ENCODE results near the gene EZR. TPM values are rescaled to one million over a fixed set of nuclear protein-coding genes. Genes with fewer than 3 reads are reported as not detected.

EZR gene
- polyA plus RNA-seq, 4 donors: 172 to 755 (median 479) TPM

GRCh38 chr6:158751921-158752320 is 67.2 kb downstream of the EZR start:
- Histone ChIP-seq H3K9me3 (ENCODE audit: control insufficient read depth in 2 of 2, insufficient read depth in 1 of 2, low read depth in 1 of 2, low read length in 1 of 2) (peaks cover 0 to 8% of the 10 kb centered on the region in 2 donors), H3K36me3 (ENCODE audit: control insufficient read depth in 3 of 3, insufficient read depth in 2 of 3, low read depth in 1 of 3, low read length in 3 of 3) (peaks cover 0 to 10% (median 0%) of the 10 kb centered on the region in 3 donors), H3K27me3 (ENCODE audit: control insufficient read depth in 3 of 3, insufficient read depth in 3 of 3, low read length in 3 of 3) (no peaks in the 10 kb centered on the region), H3K27ac (ENCODE audit: low read depth in 1 of 3, low read length in 2 of 3) (peak overlapping the region; percentile 42 to 87 (median 76)), H3K4me1 (ENCODE audit: control insufficient read depth in 3 of 3, insufficient read depth in 2 of 3, low read depth in 1 of 3, low read length in 2 of 3) (peaks cover 0 to 32% (median 2%) of the 10 kb centered on the region in 3 donors), H3K4me3 (ENCODE audit: low read depth in 1 of 3, low read length in 3 of 3) (peak overlapping the region in 1 of 3 donors; percentile 3)
- FAIRE-seq (no peak), DNase-seq (peak; percentile 91 to 96)
- WGBS, 3 donors: 26 to 61% (median 26%) methylated on average over 9 of the region's 9 CpGs

DNA sequence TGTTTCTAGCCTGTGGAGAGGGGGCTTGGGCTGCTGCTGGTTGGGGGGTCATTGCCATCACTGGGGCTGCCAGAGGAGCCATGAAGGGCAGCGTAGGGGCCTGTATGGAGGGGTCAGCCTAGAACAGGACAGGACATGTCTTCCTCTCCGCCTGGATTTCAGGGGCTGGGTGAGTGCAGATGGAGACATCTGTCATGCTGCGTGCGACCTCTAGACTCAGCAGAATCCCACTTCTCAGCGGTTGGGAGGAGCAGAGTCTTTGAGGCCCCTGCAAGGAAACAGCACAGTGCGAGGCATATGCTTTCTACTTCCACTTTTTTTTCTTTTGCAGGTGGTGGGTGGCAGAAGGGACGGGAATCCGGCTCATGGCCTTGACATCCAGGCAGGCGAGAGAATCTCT is 67.9 kb downstream of the EZR start:
- Histone ChIP-seq H3K4me1 (ENCODE audit: control insufficient read depth in 3 of 3, insufficient read depth in 2 of 3, low read depth in 1 of 3, low read length in 2 of 3) (peaks cover 0 to 32% (median 2%) of the 10 kb centered on the region in 3 donors), H3K27ac (ENCODE audit: low read depth in 1 of 3, low read length in 2 of 3) (peak overlapping the region in 2 of 3 donors; percentile 76 to 87), H3K4me3 (ENCODE audit: low read depth in 1 of 3, low read length in 3 of 3) (peak overlapping the region in 1 of 3 donors; percentile 3), H3K9me3 (ENCODE audit: control insufficient read depth in 2 of 2, insufficient read depth in 1 of 2, low read depth in 1 of 2, low read length in 1 of 2) (peaks cover 0 to 8% of the 10 kb centered on the region in 2 donors), H3K36me3 (ENCODE audit: control insufficient read depth in 3 of 3, insufficient read depth in 2 of 3, low read depth in 1 of 3, low read length in 3 of 3) (peaks cover 0 to 10% (median 0%) of the 10 kb centered on the region in 3 donors), H3K27me3 (ENCODE audit: control insufficient read depth in 3 of 3, insufficient read depth in 3 of 3, low read length in 3 of 3) (no peaks in the 10 kb centered on the region)
- DNase-seq (no peak), FAIRE-seq (no peak)
- WGBS, 3 donors: 75 to 92% (median 89%) methylated on average over 9 of the region's 9 CpGs

DNA sequence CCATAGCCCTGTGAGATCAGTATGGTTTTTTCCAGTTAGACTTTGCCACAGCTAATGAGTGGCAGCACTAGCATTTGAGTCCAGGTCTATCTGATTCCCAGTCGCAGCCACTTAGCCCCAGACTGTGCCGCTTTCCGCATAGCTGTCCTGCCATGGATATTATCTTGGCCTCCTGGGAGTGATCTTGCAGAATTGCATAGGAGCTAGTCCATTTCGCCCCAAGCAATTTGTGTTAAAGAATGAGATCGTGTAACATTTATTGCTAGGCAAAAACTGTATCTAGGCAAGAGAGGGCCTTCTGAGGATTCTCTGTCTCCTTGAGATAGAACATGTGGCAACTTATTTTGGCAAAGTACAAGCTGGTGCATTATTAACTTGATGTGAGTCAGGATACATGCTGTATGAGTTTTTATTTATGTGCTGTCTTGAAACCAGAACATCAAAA is 74.2 kb downstream of the EZR start:
- FAIRE-seq (no peak), DNase-seq (no peak)
- Histone ChIP-seq H3K27ac (ENCODE audit: low read depth in 1 of 3, low read length in 2 of 3) (peak overlapping the region in 1 of 3 donors; percentile 10), H3K36me3 (ENCODE audit: control insufficient read depth in 3 of 3, insufficient read depth in 2 of 3, low read depth in 1 of 3, low read length in 3 of 3) (peaks cover 0 to 4% (median 0%) of the 10 kb centered on the region in 3 donors), H3K4me1 (ENCODE audit: control insufficient read depth in 3 of 3, insufficient read depth in 2 of 3, low read depth in 1 of 3, low read length in 2 of 3) (no peaks in the 10 kb centered on the region), H3K4me3 (ENCODE audit: low read depth in 1 of 3, low read length in 3 of 3) (no peak overlapping the region), H3K27me3 (ENCODE audit: control insufficient read depth in 3 of 3, insufficient read depth in 3 of 3, low read length in 3 of 3) (no peaks in the 10 kb centered on the region), H3K9me3 (ENCODE audit: control insufficient read depth in 2 of 2, insufficient read depth in 1 of 2, low read depth in 1 of 2, low read length in 1 of 2) (peaks cover 0 to 6% of the 10 kb centered on the region in 2 donors)
- 89 to 94% (median 93%) methylated on average over 5 of the region's 5 CpGs for WGBS, 3 donors

DNA sequence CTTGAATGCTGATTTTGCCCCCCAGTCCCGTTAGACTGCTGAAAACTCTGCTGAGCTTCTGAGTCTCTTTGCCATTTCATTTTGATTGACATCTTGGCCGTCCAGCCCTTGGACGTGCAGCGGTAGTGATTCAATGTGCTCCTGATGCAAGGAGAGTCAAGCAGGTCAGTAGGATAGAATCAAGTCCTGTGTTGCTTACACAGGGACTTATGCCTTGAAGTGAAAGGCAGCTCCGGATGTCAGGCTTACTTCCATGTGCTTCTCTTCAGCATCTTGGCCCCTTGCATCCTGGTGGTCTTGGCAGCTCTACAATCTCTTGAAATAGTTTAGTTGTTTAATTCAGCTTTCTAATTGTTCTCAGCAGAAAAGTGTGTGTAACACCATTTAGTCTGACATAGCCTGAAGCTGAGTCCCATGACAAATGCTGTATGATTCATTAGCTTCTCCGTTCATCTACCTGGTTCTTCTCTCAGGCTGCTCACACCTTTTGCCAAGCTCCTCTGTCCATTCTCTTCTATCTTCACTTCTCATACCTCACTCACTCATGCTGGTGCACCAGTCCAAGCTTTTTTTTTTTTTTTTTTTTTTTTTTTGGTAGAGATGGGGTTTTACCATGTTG is 76.0 kb downstream of the EZR start:
- FAIRE-seq: no peak
- 77 to 90% (median 88%) methylated on average over 6 of the region's 6 CpGs for WGBS, 3 donors
- H3K4me1 ChIP-seq (ENCODE audit: control insufficient read depth in 3 of 3, insufficient read depth in 2 of 3, low read depth in 1 of 3, low read length in 2 of 3): peaks cover 0 to 4% (median 0%) of the 10 kb centered on the region in 3 donors
- peaks cover 0 to 6% (median 2%) of the 10 kb centered on the region in 3 donors for H3K36me3 ChIP-seq (ENCODE audit: control insufficient read depth in 3 of 3, insufficient read depth in 2 of 3, low read depth in 1 of 3, low read length in 3 of 3)
- no peak for DNase-seq
- H3K9me3 ChIP-seq (ENCODE audit: control insufficient read depth in 2 of 2, insufficient read depth in 1 of 2, low read depth in 1 of 2, low read length in 1 of 2): peaks cover 0 to 6% of the 10 kb centered on the region in 2 donors
- H3K27ac ChIP-seq (ENCODE audit: low read depth in 1 of 3, low read length in 2 of 3): no peak overlapping the region
- H3K27me3 ChIP-seq (ENCODE audit: control insufficient read depth in 3 of 3, insufficient read depth in 3 of 3, low read length in 3 of 3): no peaks in the 10 kb centered on the region
- no peak overlapping the region for H3K4me3 ChIP-seq (ENCODE audit: low read depth in 1 of 3, low read length in 3 of 3)

DNA sequence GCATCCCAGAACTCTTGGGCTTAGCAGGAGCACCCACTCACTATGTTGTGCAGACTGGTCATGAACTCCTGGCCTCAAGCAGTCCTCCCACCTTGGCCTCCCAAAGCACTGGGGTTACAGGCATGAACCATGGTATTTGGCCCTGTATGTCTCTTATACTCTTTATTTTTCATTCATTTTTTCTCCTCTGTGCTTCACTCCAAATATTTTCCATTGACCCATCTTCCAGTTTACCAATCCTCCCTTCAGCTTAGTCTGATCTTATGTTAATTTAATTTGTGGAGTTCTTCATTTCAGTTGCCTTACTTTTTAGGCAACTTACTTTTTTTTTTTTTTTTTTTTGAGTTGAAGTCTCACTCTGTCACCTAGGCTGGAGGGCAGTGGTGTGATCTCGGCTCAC is 79.5 kb downstream of the EZR start:
- Histone ChIP-seq H3K9me3 (ENCODE audit: control insufficient read depth in 2 of 2, insufficient read depth in 1 of 2, low read depth in 1 of 2, low read length in 1 of 2) (peaks cover 0 to 3% of the 10 kb centered on the region in 2 donors), H3K27ac (ENCODE audit: low read depth in 1 of 3, low read length in 2 of 3) (no peak overlapping the region), H3K27me3 (ENCODE audit: control insufficient read depth in 3 of 3, insufficient read depth in 3 of 3, low read length in 3 of 3) (no peaks in the 10 kb centered on the region), H3K4me3 (ENCODE audit: low read depth in 1 of 3, low read length in 3 of 3) (no peak overlapping the region), H3K4me1 (ENCODE audit: control insufficient read depth in 3 of 3, insufficient read depth in 2 of 3, low read depth in 1 of 3, low read length in 2 of 3) (peaks cover 0 to 4% (median 2%) of the 10 kb centered on the region in 3 donors), H3K36me3 (ENCODE audit: control insufficient read depth in 3 of 3, insufficient read depth in 2 of 3, low read depth in 1 of 3, low read length in 3 of 3) (peaks cover 0 to 2% (median 2%) of the 10 kb centered on the region in 3 donors)
- no peak for DNase-seq
- 93 to 100% (median 97%) methylated on average over 1 of the region's 1 CpG for WGBS, 3 donors
- no peak for FAIRE-seq

GRCh38 chr6:158737710-158738615 is 81.2 kb downstream of the EZR start:
- FAIRE-seq (no peak), DNase-seq (peak in 1 of 2 donors; percentile 94)
- Histone ChIP-seq H3K27me3 (ENCODE audit: control insufficient read depth in 3 of 3, insufficient read depth in 3 of 3, low read length in 3 of 3) (no peaks in the 10 kb centered on the region), H3K4me1 (ENCODE audit: control insufficient read depth in 3 of 3, insufficient read depth in 2 of 3, low read depth in 1 of 3, low read length in 2 of 3) (peaks cover 0 to 4% (median 2%) of the 10 kb centered on the region in 3 donors), H3K4me3 (ENCODE audit: low read depth in 1 of 3, low read length in 3 of 3) (no peak overlapping the region), H3K9me3 (ENCODE audit: control insufficient read depth in 2 of 2, insufficient read depth in 1 of 2, low read depth in 1 of 2, low read length in 1 of 2) (peaks cover 0 to 15% of the 10 kb centered on the region in 2 donors), H3K27ac (ENCODE audit: low read depth in 1 of 3, low read length in 2 of 3) (peak overlapping the region in 1 of 3 donors; percentile 87), H3K36me3 (ENCODE audit: control insufficient read depth in 3 of 3, insufficient read depth in 2 of 3, low read depth in 1 of 3, low read length in 3 of 3) (peaks cover 2% of the 10 kb centered on the region in 3 donors)
- WGBS, 3 donors: 48 to 74% (median 61%) methylated on average over 12 of the region's 12 CpGs

DNA sequence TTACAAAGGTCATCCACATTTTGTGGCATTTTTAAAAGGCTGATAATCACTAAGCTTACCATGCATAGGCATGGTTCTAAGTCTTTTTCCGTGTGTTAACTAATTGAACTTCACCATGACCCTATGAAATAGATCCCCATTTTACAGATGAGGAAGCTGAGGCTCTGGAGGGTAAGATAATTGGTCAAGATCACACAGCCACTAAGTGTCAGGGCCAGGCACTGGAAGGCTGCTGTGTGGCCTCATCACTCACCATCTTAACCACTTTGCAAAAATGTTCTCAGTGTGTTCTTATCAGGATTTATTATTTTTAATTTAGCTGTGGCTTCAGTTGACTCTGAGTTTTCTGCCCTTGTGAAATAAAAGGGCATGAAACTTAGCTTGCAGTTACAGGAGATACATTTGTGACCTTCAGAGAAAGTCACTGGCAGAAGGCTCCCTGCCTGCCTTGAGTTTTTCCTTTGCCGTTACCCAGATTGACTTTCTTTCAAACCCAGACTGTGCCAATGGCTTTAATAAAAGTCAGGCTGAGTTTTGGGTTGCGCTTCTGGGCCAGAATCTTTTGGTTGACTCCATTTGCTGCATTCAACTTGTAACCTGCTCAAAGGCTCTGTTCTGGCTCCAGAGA is 82.0 kb downstream of the EZR start:
- Histone ChIP-seq H3K9me3 (ENCODE audit: control insufficient read depth in 2 of 2, insufficient read depth in 1 of 2, low read depth in 1 of 2, low read length in 1 of 2) (peaks cover 0 to 15% of the 10 kb centered on the region in 2 donors), H3K36me3 (ENCODE audit: control insufficient read depth in 3 of 3, insufficient read depth in 2 of 3, low read depth in 1 of 3, low read length in 3 of 3) (peaks cover 2% of the 10 kb centered on the region in 3 donors), H3K27me3 (ENCODE audit: control insufficient read depth in 3 of 3, insufficient read depth in 3 of 3, low read length in 3 of 3) (no peaks in the 10 kb centered on the region), H3K27ac (ENCODE audit: low read depth in 1 of 3, low read length in 2 of 3) (peak overlapping the region in 1 of 3 donors; percentile 80), H3K4me1 (ENCODE audit: control insufficient read depth in 3 of 3, insufficient read depth in 2 of 3, low read depth in 1 of 3, low read length in 2 of 3) (peaks cover 0 to 4% (median 2%) of the 10 kb centered on the region in 3 donors), H3K4me3 (ENCODE audit: low read depth in 1 of 3, low read length in 3 of 3) (no peak overlapping the region)
- FAIRE-seq: no peak
- 94 to 95% (median 95%) methylated on average over 3 of the region's 3 CpGs for WGBS, 3 donors
- DNase-seq: no peak

DNA sequence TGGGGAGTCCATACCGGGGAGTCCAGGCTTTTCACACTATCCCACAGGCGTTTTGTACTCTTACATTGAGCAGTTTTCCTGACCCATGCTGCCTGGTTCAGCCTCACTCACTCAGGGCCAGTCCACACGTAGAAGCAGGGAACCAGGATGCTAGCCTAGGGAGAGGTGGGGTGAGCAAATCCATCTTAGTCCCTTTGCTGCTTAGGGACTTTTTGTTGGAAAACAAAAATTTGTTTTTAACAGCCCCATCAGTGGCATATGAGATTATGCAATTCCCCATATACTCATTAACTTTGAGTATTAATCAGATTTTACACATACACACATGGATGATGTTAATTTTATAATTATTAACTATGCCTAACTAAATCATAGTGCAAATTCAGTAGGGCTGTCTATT is 84.2 kb downstream of the EZR start:
- peaks cover 2% of the 10 kb centered on the region in 3 donors for H3K36me3 ChIP-seq (ENCODE audit: control insufficient read depth in 3 of 3, insufficient read depth in 2 of 3, low read depth in 1 of 3, low read length in 3 of 3)
- no peak for DNase-seq
- peaks cover 0 to 24% of the 10 kb centered on the region in 2 donors for H3K9me3 ChIP-seq (ENCODE audit: control insufficient read depth in 2 of 2, insufficient read depth in 1 of 2, low read depth in 1 of 2, low read length in 1 of 2)
- 84 to 97% (median 88%) methylated on average over 3 of the region's 3 CpGs for WGBS, 3 donors
- H3K4me1 ChIP-seq (ENCODE audit: control insufficient read depth in 3 of 3, insufficient read depth in 2 of 3, low read depth in 1 of 3, low read length in 2 of 3): peaks cover 0 to 4% (median 2%) of the 10 kb centered on the region in 3 donors
- H3K27ac ChIP-seq (ENCODE audit: low read depth in 1 of 3, low read length in 2 of 3): no peak overlapping the region
- no peak for FAIRE-seq
- H3K27me3 ChIP-seq (ENCODE audit: control insufficient read depth in 3 of 3, insufficient read depth in 3 of 3, low read length in 3 of 3): no peaks in the 10 kb centered on the region
- no peak overlapping the region for H3K4me3 ChIP-seq (ENCODE audit: low read depth in 1 of 3, low read length in 3 of 3)
